Measurements from ENCODE around the gene ZNF770. TPM values are rescaled to one million over a fixed set of nuclear protein-coding genes. Genes with fewer than 3 reads are reported as not detected.

ZNF770 gene
- total and polyA plus RNA-seq, 9 donors = 13.5 to 60.2 (median 34.8) TPM

- no peak for TF ChIP-seq EP300 (IDR thresholded peaks at IDR 0.05)
- TF ChIP-seq POLR2A (IDR thresholded peaks at IDR 0.05) = no peak
- TF ChIP-seq, protein P1, sequence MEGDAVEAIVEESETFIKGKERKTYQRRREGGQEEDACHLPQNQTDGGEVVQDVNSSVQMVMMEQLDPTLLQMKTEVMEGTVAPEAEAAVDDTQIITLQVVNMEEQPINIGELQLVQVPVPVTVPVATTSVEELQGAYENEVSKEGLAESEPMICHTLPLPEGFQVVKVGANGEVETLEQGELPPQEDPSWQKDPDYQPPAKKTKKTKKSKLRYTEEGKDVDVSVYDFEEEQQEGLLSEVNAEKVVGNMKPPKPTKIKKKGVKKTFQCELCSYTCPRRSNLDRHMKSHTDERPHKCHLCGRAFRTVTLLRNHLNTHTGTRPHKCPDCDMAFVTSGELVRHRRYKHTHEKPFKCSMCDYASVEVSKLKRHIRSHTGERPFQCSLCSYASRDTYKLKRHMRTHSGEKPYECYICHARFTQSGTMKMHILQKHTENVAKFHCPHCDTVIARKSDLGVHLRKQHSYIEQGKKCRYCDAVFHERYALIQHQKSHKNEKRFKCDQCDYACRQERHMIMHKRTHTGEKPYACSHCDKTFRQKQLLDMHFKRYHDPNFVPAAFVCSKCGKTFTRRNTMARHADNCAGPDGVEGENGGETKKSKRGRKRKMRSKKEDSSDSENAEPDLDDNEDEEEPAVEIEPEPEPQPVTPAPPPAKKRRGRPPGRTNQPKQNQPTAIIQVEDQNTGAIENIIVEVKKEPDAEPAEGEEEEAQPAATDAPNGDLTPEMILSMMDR (IDR thresholded peaks at IDR 0.05) = no peak
- Histone ChIP-seq H3K4me1 (ENCODE audit: insufficient read depth) (peaks cover 2% of the 10 kb centered on the region), H3K4me3 (no peak overlapping the region), H3K36me3 (no peaks in the 10 kb centered on the region), H3K27ac (no peak overlapping the region), H3K9me3 (no peaks in the 10 kb centered on the region), H3K27me3 (no peaks in the 10 kb centered on the region)
- WGBS, 3 donors = 62 to 64% (median 63%) methylated on average over 6 of the region's 6 CpGs
- no peak for DNase-seq
- intact Hi-C loops (cut with DNase I) = no loop called here
Measured at GRCh38 chr15:35019404-35020327, 31.6 kb upstream of the ZNF770 start.

- intact Hi-C loops (cut with DNase I) = no loop called here
- no peaks in the 10 kb centered on the region for H3K36me3 ChIP-seq
- no peaks in the 10 kb centered on the region for H3K27me3 ChIP-seq
- TF ChIP-seq, protein P1 (IDR thresholded peaks at IDR 0.05) = no peak
- TF ChIP-seq EP300 (IDR thresholded peaks at IDR 0.05) (no peak), POLR2A (IDR thresholded peaks at IDR 0.05) (no peak)
- DNase-seq = no peak
- H3K27ac ChIP-seq = no peak overlapping the region
- no peaks in the 10 kb centered on the region for H3K9me3 ChIP-seq
- no peaks in the 10 kb centered on the region for H3K4me1 ChIP-seq (ENCODE audit: insufficient read depth)
- H3K4me3 ChIP-seq = no peak overlapping the region
Measured at GRCh38 chr15:35014241-35014640, 26.2 kb upstream of the ZNF770 start.

DNA sequence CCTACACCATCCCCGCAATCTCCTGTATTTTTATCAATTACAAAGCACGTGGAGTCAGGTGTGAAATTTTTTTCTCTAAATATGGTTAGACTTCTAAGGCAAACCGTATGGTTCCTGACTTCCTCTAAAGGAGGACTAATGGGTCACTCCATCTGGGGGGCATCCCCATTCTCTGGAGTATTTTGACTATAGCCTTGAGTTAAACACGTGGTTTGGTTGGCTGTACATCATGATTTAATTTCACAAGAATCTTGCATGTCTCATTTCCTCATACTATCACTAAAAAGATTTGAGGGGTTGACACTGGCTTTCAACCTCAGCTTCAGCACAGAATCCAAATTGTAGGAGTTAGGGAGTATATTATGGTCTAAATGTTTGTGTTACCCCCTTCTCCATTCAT is 25.3 kb upstream of the ZNF770 start:
- WGBS, 3 donors = 65 to 78% (median 67%) methylated on average over 4 of the region's 4 CpGs

GRCh38 chr15:35007397-35007796 is 19.3 kb upstream of the ZNF770 start:
- no peak for DNase-seq
- H3K9me3 ChIP-seq = no peaks in the 10 kb centered on the region
- no peak for TF ChIP-seq EP300 (IDR thresholded peaks at IDR 0.05)
- TF ChIP-seq, protein P1 (IDR thresholded peaks at IDR 0.05) = no peak
- TF ChIP-seq POLR2A (IDR thresholded peaks at IDR 0.05) = no peak
- intact Hi-C loops (cut with DNase I) = no loop called here
- no peaks in the 10 kb centered on the region for H3K27me3 ChIP-seq
- 85 to 93% (median 88%) methylated on average over 2 of the region's 2 CpGs for WGBS, 3 donors
- no peak overlapping the region for H3K27ac ChIP-seq
- H3K4me3 ChIP-seq = no peak overlapping the region
- H3K4me1 ChIP-seq (ENCODE audit: insufficient read depth) = no peaks in the 10 kb centered on the region
- no peaks in the 10 kb centered on the region for H3K36me3 ChIP-seq

More for the DNA sequence above, 25.3 kb upstream of the ZNF770 start:
- no peak overlapping the region for H3K27ac ChIP-seq
- H3K27me3 ChIP-seq = no peaks in the 10 kb centered on the region
- intact Hi-C loops (cut with DNase I) = no loop called here
- no peak overlapping the region for H3K4me3 ChIP-seq
- TF ChIP-seq, protein P1 (IDR thresholded peaks at IDR 0.05) = no peak
- no peak for TF ChIP-seq POLR2A (IDR thresholded peaks at IDR 0.05)
- no peaks in the 10 kb centered on the region for H3K36me3 ChIP-seq
- H3K9me3 ChIP-seq = no peaks in the 10 kb centered on the region
- no peaks in the 10 kb centered on the region for H3K4me1 ChIP-seq (ENCODE audit: insufficient read depth)
- DNase-seq = no peak

All from ovary (tissue), 9 donors.